HepG2 (cell line): ENCODE measurements around the gene ZIC2. TPM values are rescaled to one million over a fixed set of nuclear protein-coding genes. Genes with fewer than 3 reads are reported as not detected.

Experiments
- ATAC-seq: fragments of 200-7000 bp; cut with Tn5 transposase; 3 replicates; pipeline ENCODE4 v1.9.1; 2020; ENCODE audit warnings: mild to moderate bottlenecking, moderate library complexity
- BruUV-seq: library from RNA; stranded (reverse); fragments of 400-500 nt; replicated peaks from 2 replicates; lab custom pipeline; 2021; lab: Mats Ljungman, UMichigan
- CTCF ChIA-PET: fragments of 300-600 bp; formaldehyde crosslinking; extraction: SDS; loops from one replicate; lab custom pipeline; 2021; ENCODE audit warnings: low total read pairs, inconsistent platforms, low intra/inter-chr PET ratio; lab: Yijun Ruan, JAX
- POLR2A ChIA-PET: fragments of 350-600 bp; sonication (Branson Sonifier 250); formaldehyde crosslinking; loops from one replicate; lab custom pipeline; 2020; ENCODE audit warnings: antibody characterized with exemption, inconsistent platforms; lab: Yijun Ruan, JAX
- DNase-seq: peaks from one replicate; pipeline ENCODE4 v3.0.0-alpha.2; 2015; ENCODE audit warnings: low spot score
- FAIRE-seq: peaks from 3 replicates; lab custom pipeline; 2011; peaks lifted over from hg19 to GRCh38; lab: Jason Lieb, UNC
- H2AFZ ChIP-seq: one replicate; pipeline ENCODE4 v1.6.1; 2011; ENCODE audit warnings: low read length, inconsistent platforms
- H3K27ac ChIP-seq: fragments of 300-600 bp; 3 replicates; pipeline ENCODE4 v1.8.0; 2011; ENCODE audit warnings: mixed run types, mild to moderate bottlenecking, mixed read lengths, low read length, inconsistent platforms; ENCODE audit not compliant: insufficient read depth; ENCODE audit errors: extremely low read length
- H3K27me3 ChIP-seq, 2 experiments: fragments of 200-600 bp in 1 of 2; 2 replicates in 1 of 2; 3 replicates in 1 of 2; pipeline versions ENCODE4 v1.6.0 to v1.8.0; 2011; ENCODE audit warnings: low read length in 2 of 2, mild to moderate bottlenecking in 2 of 2, moderate library complexity in 2 of 2, inconsistent platforms in 1 of 2; ENCODE audit not compliant: insufficient read depth in 2 of 2, control insufficient read depth in 1 of 2
- H3K36me3 ChIP-seq, 2 experiments: fragments of 200-600 bp in 1 of 2; replicated peaks in 1 of 2; 2 replicates in 1 of 2; 3 replicates in 1 of 2; pipeline versions ENCODE4 v1.5.1 to v1.8.0; 2011; ENCODE audit warnings: low read length in 2 of 2, inconsistent platforms in 1 of 2; ENCODE audit not compliant: insufficient read depth in 2 of 2, control insufficient read depth in 1 of 2
- H3K4me1 ChIP-seq: 2 replicates; pipeline ENCODE4 v1.5.1; 2012; ENCODE audit warnings: low read length, inconsistent platforms; ENCODE audit not compliant: insufficient read depth
- H3K4me2 ChIP-seq: 2 replicates; pipeline ENCODE4 v1.6.0; 2011; ENCODE audit warnings: low read depth, low read length, inconsistent platforms
- H3K4me3 ChIP-seq, 3 experiments: fragments of 200-600 bp in 1 of 3; sonication (generic), shearing (Covaris generic) in 1 of 3; replicated peaks in 1 of 3; 2 replicates each; pipeline ENCODE4 v1.5.1; 2011 to 2016; ENCODE audit warnings: low read length in 3 of 3, inconsistent platforms in 2 of 3, low read depth in 2 of 3, mild to moderate bottlenecking in 2 of 3, control low read depth in 1 of 3, mixed read lengths in 1 of 3; ENCODE audit not compliant: insufficient read depth in 1 of 3
- H3K79me2 ChIP-seq: one replicate; pipeline ENCODE4 v1.6.1; 2011; ENCODE audit warnings: low read length, inconsistent platforms; ENCODE audit not compliant: insufficient read depth
- H3K9ac ChIP-seq: 2 replicates; pipeline ENCODE4 v1.6.0; 2011; ENCODE audit warnings: mild to moderate bottlenecking, low read depth, low read length, inconsistent platforms; ENCODE audit not compliant: insufficient read depth
- H3K9me3 ChIP-seq: 2 replicates; pipeline ENCODE4 v1.5.1; 2012; ENCODE audit warnings: mild to moderate bottlenecking, low read length
- H4K20me1 ChIP-seq: 2 replicates; pipeline ENCODE4 v1.6.0; 2011; ENCODE audit warnings: inconsistent platforms, mild to moderate bottlenecking, low read length, moderate library complexity; ENCODE audit not compliant: insufficient read depth
- AGO2 ChIP-seq: fragments of 200-400 bp; formaldehyde crosslinking; optimal IDR thresholded peaks from 2 replicates; pipeline ENCODE3; 2017; ENCODE audit warnings: mild to moderate bottlenecking, low read depth, low read length, moderate library complexity
- ARNT2 ChIP-seq: sonication (generic); formaldehyde crosslinking; IDR thresholded peaks from 2 replicates; pipeline ENCODE4 v1.8.0; 2022; ENCODE audit warnings: mild to moderate bottlenecking, low read depth, missing genetic modification reagents, moderate library complexity
- GMEB1 ChIP-seq: sonication (generic); formaldehyde crosslinking; IDR thresholded peaks from 2 replicates; pipeline ENCODE4 v1.5.1; 2020; ENCODE audit warnings: missing genetic modification reagents, mild to moderate bottlenecking, borderline replicate concordance
- HNF4A ChIP-seq: sonication (generic); formaldehyde crosslinking; IDR thresholded peaks from 2 replicates; pipeline ENCODE4 v1.4.0; 2020; ENCODE audit warnings: missing genetic modification reagents
- HOXA3 ChIP-seq: sonication (generic); formaldehyde crosslinking; IDR thresholded peaks from 2 replicates; pipeline ENCODE4 v1.5.0; 2020; ENCODE audit warnings: missing genetic modification reagents
- MAFK ChIP-seq, 2 experiments: IDR thresholded peaks in 1 of 2; conservative IDR thresholded peaks in 1 of 2; 2 replicates each; pipeline ENCODE4 v1.6.1; 2011; ENCODE audit warnings: improper control_type of control experiment in 2 of 2, low read length in 2 of 2
- MTF2 ChIP-seq: sonication (generic); formaldehyde crosslinking; IDR thresholded peaks from 2 replicates; pipeline ENCODE4 v1.5.0; 2020; ENCODE audit warnings: missing genetic modification reagents, borderline replicate concordance
- MXD1 ChIP-seq: sonication (generic); formaldehyde crosslinking; IDR thresholded peaks from 2 replicates; pipeline ENCODE4 v1.4.0; 2020; ENCODE audit warnings: mild to moderate bottlenecking, missing genetic modification reagents
- PRPF4 ChIP-seq: fragments of 200-400 bp; formaldehyde crosslinking; IDR thresholded peaks from 2 replicates; pipeline ENCODE4 v1.6.1; 2016; ENCODE audit warnings: low read length, low read depth; ENCODE audit not compliant: poor library complexity, severe bottlenecking
- RAD51 ChIP-seq: fragments of 450-650 bp; IDR thresholded peaks from 2 replicates; pipeline ENCODE4 v1.6.1; 2016; ENCODE audit warnings: borderline replicate concordance
- RNF219 ChIP-seq: sonication (generic); formaldehyde crosslinking; IDR thresholded peaks from 2 replicates; pipeline ENCODE4 v1.5.0; 2020; ENCODE audit warnings: mild to moderate bottlenecking, missing genetic modification reagents
- STAT6 ChIP-seq: sonication (generic); formaldehyde crosslinking; IDR thresholded peaks from 2 replicates; pipeline ENCODE4 v1.4.0; 2020; ENCODE audit warnings: missing genetic modification reagents, mild to moderate bottlenecking, borderline replicate concordance
- TEAD2 ChIP-seq: sonication (generic); formaldehyde crosslinking; IDR thresholded peaks from 2 replicates; pipeline ENCODE4 v1.9.0; 2021; ENCODE audit warnings: missing genetic modification reagents
- ZNF230 ChIP-seq: sonication (generic); formaldehyde crosslinking; IDR thresholded peaks from 2 replicates; pipeline ENCODE4 v1.4.0; 2020; ENCODE audit warnings: mild to moderate bottlenecking, missing genetic modification reagents
- ZNF337 ChIP-seq: sonication (generic); formaldehyde crosslinking; IDR thresholded peaks from 2 replicates; pipeline ENCODE4 v1.5.1; 2020; ENCODE audit warnings: missing genetic modification reagents, low read depth, mild to moderate bottlenecking, borderline replicate concordance
- ZNF34 ChIP-seq: sonication (generic); formaldehyde crosslinking; IDR thresholded peaks from 2 replicates; pipeline ENCODE4 v1.4.0; 2020; ENCODE audit warnings: mild to moderate bottlenecking, missing genetic modification reagents, borderline replicate concordance
- WGBS: methylation state at CpG from one replicate; pipeline ENCODE4 v1.1.6; 2017; ENCODE audit warnings: low lambda C conversion rate; 5-methylcytosine and 5-hydroxymethylcytosine counted together
- in situ Hi-C: cut with HindIII; loops from 2 replicates; pipeline ENCODE4 v1.10.0; 2017; ENCODE audit warnings: low pct_unique_long_range_greater_than_20kb; ENCODE audit not compliant: extremely low pct_ligation_motif_present
- intact Hi-C: fragments of 100-400 bp; cut with micrococcal nuclease; formaldehyde crosslinking; loops from one replicate; pipeline ENCODE4 v1.10.0; 2022; ENCODE audit not compliant: unreplicated experiment
- polyA plus RNA-seq, 8 experiments: library from polyadenylated mRNA; depleted of rRNA in 3 of 8; stranded (reverse) in 7 of 8; unstranded in 1 of 8; fragments of >200 nt; fragmentation: Illumina TruSeq in 4 of 8; extraction: Trizol in 4 of 8; gene quantifications; 2 replicates each; pipeline versions ENCODE4 v1.2.1 to v1.2.3, GENCODE V29; 2011 to 2016; ENCODE audit warnings: low read depth in 4 of 8, missing spikeins in 1 of 8, mixed read lengths in 1 of 8; ENCODE audit not compliant: insufficient read depth in 1 of 8
- total RNA-seq, 5 experiments: library from RNA; depleted of rRNA; stranded (reverse); fragments of >200 nt; fragmentation: Illumina TruSeq; extraction: Trizol; gene quantifications; 2 replicates each; pipeline ENCODE4 v1.2.3, GENCODE V29; 2016; ENCODE audit warnings: low read depth in 1 of 5

The ZIC2 gene
- total and polyA plus RNA-seq, 2 of the 13 experiments (the other 11 are each of a cell fraction or from before 2014, with no cell fraction given), result 0.13 TPM; not detected in 1

- TF ChIP-seq PRPF4, result no peak
- TF ChIP-seq MXD1 (CRISPR knock-in tag), result no peak
- no peak for TF ChIP-seq ZNF34 (CRISPR knock-in tag)
- no peak for TF ChIP-seq ZNF337 (CRISPR knock-in tag)
- no peak for TF ChIP-seq MAFK (conservative IDR thresholded peaks at IDR 0.05 in 1 of 2, IDR thresholded peaks at IDR 0.05 in 1 of 2; ENCODE audit: low read length in 2 of 2)
Measured at GRCh38 chr13:99960663-99961311, 20.8 kb upstream of the ZIC2 start (continued).

GRCh38 chr13:99961636-99962035 lies 19.9 kb upstream of the ZIC2 start:
- H3K9me3 ChIP-seq, result no peaks in the 10 kb centered on the region
- ChIA-PET CTCF (no interaction called here), POLR2A (no interaction called here)
- H3K4me2 ChIP-seq, result no peak overlapping the region
- no peak overlapping the region for H3K27ac ChIP-seq
- no peaks in the 10 kb centered on the region for H3K36me3 ChIP-seq
- BruUV-seq, result no TSS peak
- peaks cover 5 to 44% of the 10 kb centered on the region in 2 experiments for H3K27me3 ChIP-seq
- H3K4me3 ChIP-seq, result no peak overlapping the region
- WGBS, result 66% methylated on average over 8 of the region's 8 CpGs
- no peak overlapping the region for H2AFZ ChIP-seq
- FAIRE-seq, result no peak
- DNase-seq, result no peak
- in situ Hi-C loops (no loop called here), intact Hi-C loops (no loop called here)
- no peaks in the 10 kb centered on the region for H3K79me2 ChIP-seq
- H4K20me1 ChIP-seq, result no peaks in the 10 kb centered on the region
- no peak for ATAC-seq
- H3K9ac ChIP-seq, result no peak overlapping the region
- peaks cover 25% of the 10 kb centered on the region for H3K4me1 ChIP-seq
- no peak for TF ChIP-seq ZNF230 (CRISPR knock-in tag)
- no peak for TF ChIP-seq RNF219 (CRISPR knock-in tag)
- TF ChIP-seq RAD51, result no peak
- no peak for TF ChIP-seq TEAD2 (CRISPR knock-in tag)
- no peak for TF ChIP-seq AGO2
- no peak for TF ChIP-seq STAT6
- no peak for TF ChIP-seq MTF2 (CRISPR knock-in tag)
- no peak for TF ChIP-seq ARNT2
- TF ChIP-seq GMEB1 (CRISPR knock-in tag), result no peak
- TF ChIP-seq HOXA3 (CRISPR knock-in tag), result no peak
- no peak for TF ChIP-seq HNF4A (CRISPR knock-in tag)
